ENCODE results near the gene C1orf116.

The C1orf116 gene

DNA sequence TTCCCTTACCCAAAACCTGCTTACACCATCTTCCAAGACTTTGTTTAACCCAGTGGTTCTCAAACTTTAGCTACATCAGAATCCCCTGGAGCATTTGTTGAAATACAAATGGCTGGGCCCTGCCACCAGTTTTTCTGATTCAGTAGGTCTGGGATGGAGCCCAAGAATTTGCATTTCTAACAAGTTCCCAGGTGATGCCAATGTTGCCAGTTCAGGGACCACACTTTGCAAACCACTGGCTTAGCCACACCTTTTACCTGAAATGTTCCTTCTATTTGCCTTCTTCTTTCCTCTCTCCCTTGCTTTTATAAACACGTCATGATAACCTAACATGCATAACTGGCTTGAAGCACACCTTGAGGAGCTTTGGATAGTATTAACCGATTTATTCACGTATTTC is 46.2 kb downstream of the C1orf116 start:
- DNase-seq = no peak

DNA sequence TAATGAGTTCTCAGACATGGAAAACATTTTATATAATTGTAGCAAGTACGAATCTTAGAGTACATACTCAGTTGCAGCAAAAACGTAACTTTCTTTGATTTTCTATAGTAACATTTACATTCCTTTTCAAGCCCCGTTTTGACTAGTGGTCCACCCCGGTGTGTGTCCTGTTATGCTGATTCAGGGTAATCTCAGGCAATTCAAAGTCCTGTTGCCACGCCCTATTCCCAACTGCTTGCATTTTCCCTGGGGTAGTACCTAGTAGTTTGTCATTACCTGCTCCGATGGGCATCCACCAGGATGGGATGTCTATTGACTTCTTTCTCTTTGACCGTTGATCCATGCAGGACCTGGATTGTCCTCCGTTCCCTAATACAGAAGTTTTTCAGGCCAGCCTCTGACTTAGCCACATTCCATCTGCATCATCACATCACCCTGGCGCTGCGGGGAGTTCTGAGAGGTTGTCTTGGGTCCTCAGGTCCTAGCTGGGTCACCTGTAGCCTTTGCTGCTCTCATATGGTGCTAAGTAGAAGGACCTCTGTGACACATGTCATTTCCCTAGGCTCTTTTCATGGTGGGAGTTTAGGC is 47.3 kb downstream of the C1orf116 start:
- no peak for DNase-seq

DNA sequence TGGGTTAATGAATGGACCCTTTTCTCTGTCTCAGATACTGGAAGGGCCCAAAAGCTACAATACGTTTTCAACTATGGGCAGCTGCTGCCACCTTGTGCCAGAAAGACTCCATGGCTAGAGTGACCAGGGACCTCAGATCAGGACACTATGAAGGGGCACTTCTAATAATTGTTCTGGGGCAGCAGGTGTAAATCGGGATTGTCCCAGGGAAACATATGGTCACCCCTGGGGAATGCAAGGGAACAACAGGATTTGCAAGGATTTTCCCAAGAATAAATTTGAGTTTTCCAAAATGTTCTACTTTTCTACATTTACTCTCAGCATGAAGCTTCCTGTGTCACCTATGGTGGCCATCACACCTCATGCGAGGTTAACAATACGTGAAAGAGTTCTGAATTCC is 50.3 kb downstream of the C1orf116 start:
- DNase-seq = peak; percentile 49 to 56

DNA sequence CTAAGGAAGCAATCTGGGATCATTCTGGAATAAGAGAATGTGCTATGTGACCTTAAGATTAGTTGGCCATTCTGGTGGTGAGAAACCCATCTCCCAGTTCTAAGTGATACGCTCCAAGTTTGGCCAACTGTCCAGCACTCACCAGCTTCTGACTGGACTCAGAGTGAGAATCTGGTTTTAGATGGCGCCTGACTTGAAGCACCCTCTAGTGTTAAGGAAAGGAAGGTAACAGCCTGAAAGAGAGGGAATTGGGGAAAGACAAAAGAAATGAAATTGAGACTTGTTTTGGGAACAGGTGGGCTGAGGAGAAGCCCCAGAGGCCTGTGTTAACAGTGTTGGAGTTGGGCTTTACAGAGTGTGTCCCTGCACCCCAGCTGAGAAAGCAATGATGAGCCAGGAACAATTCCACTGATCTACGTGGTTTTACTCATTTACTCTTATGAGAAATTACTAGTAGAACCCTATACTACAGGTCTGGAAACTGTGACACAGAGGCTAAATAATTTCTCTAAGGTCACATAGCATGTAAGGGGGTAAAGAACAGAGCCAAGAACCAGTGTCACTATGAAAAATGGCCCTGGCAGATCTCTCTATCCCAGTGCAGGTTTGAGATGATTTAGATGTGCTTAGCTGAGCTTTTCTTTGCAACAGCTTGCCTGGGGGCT is 53.0 kb downstream of the C1orf116 start:
- no peak for DNase-seq

DNA sequence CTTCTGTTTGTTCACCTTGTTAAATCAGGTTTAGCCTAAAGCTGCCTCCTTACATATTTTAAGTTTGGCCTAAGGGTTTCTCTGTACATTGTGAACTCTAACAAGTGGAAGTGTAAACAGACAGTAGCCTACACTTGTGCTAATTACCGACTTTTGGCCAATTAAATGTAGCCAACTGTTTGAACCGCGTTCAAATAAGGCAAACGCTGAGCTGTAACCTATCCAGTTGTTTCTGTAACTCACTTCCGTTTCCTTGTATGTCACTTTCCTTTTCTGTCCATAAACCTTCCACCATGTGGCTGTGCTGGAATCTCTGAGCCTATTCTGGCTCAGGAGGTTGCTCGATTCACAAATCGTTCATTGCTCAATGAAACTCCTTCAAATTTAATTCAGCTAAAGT is 54.3 kb downstream of the C1orf116 start:
- DNase-seq = no peak

DNA sequence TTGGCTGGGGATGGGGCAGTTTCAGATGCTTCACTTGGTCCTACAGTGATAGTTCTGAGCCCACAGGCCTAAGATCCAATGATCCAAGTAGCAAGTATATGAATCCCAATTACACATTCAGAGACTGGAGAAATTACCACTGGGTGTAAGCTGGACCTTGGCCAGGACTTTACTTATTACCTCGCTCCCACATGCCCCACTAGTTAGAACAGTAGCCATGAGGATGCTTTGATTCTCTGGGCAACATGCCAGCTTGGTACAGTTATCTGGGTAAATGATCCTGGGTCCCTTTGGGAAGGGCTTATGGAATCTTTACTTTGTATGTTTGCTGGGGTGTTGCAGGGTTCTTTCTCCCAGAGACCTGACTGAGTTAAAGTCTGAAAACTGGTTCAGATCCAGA is 57.2 kb downstream of the C1orf116 start:
- no peak for DNase-seq

DNA sequence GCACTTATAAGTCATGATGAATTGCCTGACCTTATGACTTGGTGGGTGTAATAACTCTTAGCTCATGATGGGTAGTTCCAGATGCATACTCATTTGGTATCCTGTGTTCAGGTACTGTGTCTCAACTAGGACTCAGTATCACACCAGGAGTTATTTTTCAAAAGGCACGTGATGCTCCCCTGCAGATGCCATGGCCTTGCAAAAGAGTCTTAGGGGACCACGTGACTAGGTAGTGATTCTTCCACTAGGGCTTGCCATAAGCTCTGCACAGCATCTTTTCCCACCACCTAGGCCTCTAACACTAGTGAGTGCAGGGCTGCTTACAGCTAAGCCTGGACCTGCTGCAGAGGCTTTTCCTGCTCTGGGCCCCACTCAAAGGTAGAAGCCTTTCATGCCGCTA is 58.4 kb downstream of the C1orf116 start:
- DNase-seq = no peak

DNA sequence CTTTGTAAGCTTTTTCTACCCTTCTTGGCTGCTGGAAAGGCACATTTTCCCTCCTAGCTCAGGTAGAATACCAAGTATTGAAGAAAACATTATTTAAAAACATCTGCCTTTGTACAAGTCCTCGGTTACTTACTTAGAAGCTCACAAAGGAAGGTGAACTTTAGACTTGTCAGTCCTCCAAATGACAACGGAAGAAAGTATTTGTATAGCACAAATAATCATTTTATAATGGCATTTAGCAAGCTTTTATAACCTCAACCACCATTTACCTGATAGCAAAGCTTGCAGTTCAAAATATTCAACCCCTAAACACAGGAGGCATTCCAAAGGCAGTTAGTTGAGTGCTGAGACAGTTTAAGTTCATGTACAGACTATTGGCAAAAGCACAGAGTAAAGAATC is 59.8 kb downstream of the C1orf116 start:
- DNase-seq = no peak

DNA sequence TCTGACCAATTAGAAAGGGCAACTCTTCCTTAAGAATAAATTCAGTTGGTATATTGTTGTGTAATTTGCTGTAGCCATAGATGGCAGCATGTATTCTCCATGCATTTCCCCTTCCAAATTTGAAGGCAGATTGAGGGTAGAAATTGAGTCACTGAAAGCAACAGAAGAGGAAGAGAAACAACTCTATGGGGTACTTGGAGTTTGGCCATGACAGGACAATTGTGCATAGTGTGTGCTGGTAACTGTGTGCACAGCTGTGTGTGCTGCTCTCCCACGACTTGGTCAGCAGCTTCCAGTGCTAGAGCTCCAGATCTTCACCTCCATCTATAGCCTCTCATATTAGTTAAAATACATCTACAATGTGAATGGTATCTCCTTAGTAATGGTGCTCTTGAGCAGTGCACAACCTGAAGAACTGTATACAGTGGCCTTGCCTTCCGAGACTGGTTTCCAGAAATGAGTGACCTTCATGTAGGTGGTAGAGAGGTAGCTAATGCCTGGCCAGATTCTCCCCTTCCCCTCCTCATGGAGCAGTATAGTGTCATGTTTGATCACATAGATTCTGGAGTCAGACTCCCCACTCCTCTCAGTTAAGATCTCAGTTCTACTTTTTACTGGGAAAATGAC is 61.4 kb downstream of the C1orf116 start:
- no peak for DNase-seq

DNA sequence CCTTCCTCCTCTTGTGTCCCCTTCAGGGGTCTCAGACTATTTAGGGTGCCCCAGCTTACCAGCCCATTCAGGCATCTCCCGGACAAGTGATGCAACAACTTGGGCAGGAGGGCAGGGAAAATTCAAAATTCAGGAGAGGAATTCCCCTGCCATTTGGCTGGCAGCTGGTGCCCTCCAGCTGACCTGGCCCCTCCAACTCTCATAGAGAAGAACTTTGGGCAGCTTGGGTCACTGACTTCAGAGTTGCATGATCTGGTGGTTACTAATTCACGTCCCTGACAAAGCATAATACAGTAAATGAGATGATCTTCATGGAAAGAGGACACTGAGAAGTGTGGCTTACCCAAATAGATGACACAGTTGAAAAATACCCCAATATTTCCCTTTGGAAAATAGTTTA is 62.1 kb downstream of the C1orf116 start, which contains the start of gene FCAMR:
TSS of gene FCAMR (minus strand) at position 15 of the 400 bp plus-strand sequence. CDS start 335 bp downstream, outside the sequence.
- DNase-seq = no peak

DNA sequence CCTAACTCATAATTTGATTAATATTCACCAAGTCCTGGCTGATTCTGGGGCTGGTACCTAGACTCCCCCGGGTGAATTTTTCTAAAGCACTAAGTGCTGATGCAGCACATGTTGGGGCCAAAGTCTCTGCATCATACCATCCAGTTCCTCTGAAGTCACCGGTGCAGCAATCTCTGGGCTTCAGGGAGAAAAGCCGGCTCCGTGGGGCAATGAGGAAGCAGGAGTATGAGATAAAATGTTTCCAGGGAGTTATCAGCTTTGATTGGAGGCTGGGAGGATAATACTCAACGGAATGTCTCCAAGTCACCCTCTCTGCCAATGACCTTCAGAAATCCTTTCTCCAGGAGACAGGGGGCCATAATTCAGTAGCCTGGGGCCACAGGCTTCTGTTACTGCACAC is 63.5 kb downstream of the C1orf116 start:
- no peak for DNase-seq

Measured in hippocampal formation (tissue), 2 donors.